Left lung (tissue), 10 donors: ENCODE measurements around the gene ETNK2. TPM values are rescaled to one million over a fixed set of nuclear protein-coding genes. Genes with fewer than 3 reads are reported as not detected.

ENCODE experiments used
- ATAC-seq: fragments of 200-7000 bp; cut with Tn5 transposase; one replicate; pipeline ENCODE4 v1.9.1; 2020; ENCODE audit warnings: moderate library complexity
- DNase-seq, 4 donors: peaks; one replicate each; pipeline ENCODE4 v3.0.0-alpha.2; 2013 to 2020
- H3K27ac ChIP-seq, 2 donors: fragments of 200-600 bp; sonication (generic) in 1 of 2; one replicate each; pipeline versions ENCODE4 v1.5.0 to v1.8.0; 2020 to 2021
- H3K27me3 ChIP-seq, 2 donors: fragments of 200-600 bp; sonication (generic) in 1 of 2; one replicate each; pipeline versions ENCODE4 v1.5.0 to v1.8.0; 2020 to 2021
- H3K36me3 ChIP-seq, 2 donors: fragments of 200-600 bp; sonication (generic) in 1 of 2; one replicate each; pipeline versions ENCODE4 v1.5.0 to v1.8.0; 2020 to 2021
- H3K4me1 ChIP-seq, 2 donors: fragments of 200-600 bp; one replicate each; pipeline ENCODE4 v1.8.0; 2021
- H3K4me3 ChIP-seq, 2 donors: fragments of 200-600 bp; sonication (generic) in 1 of 2; one replicate each; pipeline versions ENCODE4 v1.5.0 to v1.8.0; 2020 to 2021; ENCODE audit warnings: mild to moderate bottlenecking in 1 of 2
- H3K9me3 ChIP-seq, 2 donors: fragments of 200-600 bp; sonication (generic) in 1 of 2; one replicate each; pipeline versions ENCODE4 v1.5.0 to v1.8.0; 2020 to 2021
- intact Hi-C, 2 donors: fragments of 100-400 bp; cut with DNase I; formaldehyde crosslinking; loops; one replicate each; pipeline versions ENCODE4 v1.11.2 to v1.14.2; 2022
- polyA plus RNA-seq, 6 donors: library from polyadenylated mRNA; unstranded; fragments of 120-200 nt; gene quantifications; one replicate each; pipeline ENCODE4 v1.2.1, GENCODE V29; 2013; ENCODE audit not compliant: insufficient read length in 6 of 6
- total RNA-seq, 2 donors: library from RNA; stranded (reverse); fragmentation: NEBNext Ultra II Directional; extraction: Animal tissue kit (Norgen Biotek cat#: 25700); gene quantifications; one replicate each; pipeline ENCODE4 v1.2.1, GENCODE V29; 2021
- TF ChIP-seq, protein P1 (sequence below), 2 donors: fragments of 200-600 bp; sonication (generic) in 1 of 2; IDR thresholded peaks; one replicate each; pipeline versions ENCODE4 v1.5.0 to v1.8.0; 2021; ENCODE audit warnings: antibody characterized with exemption in 2 of 2
- donor health status: DM: no; HTN: yes; CAD: no.
- donor health status: DM: no; HTN: no; CAD: no.

The ETNK2 gene
- total and polyA plus RNA-seq, 8 donors = 2.6 to 13.2 (median 10.2) TPM

DNA sequence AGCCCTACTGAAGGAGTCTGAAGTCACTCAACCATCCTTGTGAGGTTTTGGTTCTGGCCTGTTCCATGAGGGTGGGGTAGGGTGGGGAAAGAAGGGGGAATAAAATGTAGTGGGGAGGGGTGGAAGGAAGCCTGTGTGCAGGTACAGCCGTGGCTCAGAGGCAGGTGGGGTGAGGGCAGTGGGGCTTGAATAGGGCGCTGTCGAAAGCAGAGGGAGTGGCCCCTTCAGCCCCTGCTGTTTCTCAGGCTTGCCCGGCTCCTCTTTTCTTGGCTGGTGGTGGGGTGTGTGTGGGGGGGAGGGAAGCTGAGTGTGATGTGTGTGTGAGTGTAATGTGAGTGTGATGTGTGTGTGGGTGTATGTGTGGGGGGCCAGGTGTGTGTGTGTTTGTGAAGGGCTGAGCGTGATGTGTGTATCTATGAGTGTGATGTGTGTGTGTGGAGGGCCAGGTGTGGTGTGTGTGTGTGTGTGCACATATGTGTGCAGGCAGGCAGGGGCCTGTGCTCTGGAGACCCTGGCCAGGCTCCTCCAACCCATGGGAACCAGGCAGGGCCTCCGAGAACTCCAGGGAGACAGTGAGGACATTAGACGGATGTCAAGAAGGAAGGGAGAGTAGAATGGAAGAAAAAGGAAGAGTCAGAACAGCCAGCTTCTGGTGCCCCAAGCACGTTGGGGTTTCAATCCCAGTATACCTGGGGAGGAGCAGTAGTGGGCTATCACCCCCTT lies 69.9 kb downstream of the ETNK2 start:
- H3K4me1 ChIP-seq = peaks cover 49 to 73% of the 10 kb centered on the region in 2 donors
- intact Hi-C loops = no loop called here
- DNase-seq (peak in 1 of 4 donors; percentile 27), ATAC-seq (no peak)
- TF ChIP-seq, protein P1, sequence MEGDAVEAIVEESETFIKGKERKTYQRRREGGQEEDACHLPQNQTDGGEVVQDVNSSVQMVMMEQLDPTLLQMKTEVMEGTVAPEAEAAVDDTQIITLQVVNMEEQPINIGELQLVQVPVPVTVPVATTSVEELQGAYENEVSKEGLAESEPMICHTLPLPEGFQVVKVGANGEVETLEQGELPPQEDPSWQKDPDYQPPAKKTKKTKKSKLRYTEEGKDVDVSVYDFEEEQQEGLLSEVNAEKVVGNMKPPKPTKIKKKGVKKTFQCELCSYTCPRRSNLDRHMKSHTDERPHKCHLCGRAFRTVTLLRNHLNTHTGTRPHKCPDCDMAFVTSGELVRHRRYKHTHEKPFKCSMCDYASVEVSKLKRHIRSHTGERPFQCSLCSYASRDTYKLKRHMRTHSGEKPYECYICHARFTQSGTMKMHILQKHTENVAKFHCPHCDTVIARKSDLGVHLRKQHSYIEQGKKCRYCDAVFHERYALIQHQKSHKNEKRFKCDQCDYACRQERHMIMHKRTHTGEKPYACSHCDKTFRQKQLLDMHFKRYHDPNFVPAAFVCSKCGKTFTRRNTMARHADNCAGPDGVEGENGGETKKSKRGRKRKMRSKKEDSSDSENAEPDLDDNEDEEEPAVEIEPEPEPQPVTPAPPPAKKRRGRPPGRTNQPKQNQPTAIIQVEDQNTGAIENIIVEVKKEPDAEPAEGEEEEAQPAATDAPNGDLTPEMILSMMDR (IDR thresholded peaks at IDR 0.05) = no peak
- H3K27me3 ChIP-seq = peaks cover 0 to 1% of the 10 kb centered on the region in 2 donors
- H3K27ac ChIP-seq = peak overlapping the region in 1 of 2 donors; percentile 67
- no peak overlapping the region for H3K4me3 ChIP-seq
- H3K36me3 ChIP-seq = no peaks in the 10 kb centered on the region
- no peaks in the 10 kb centered on the region for H3K9me3 ChIP-seq

GRCh38 chr1:204081164-204081790 lies 70.6 kb downstream of the ETNK2 start:
- Histone ChIP-seq H3K27ac (peak overlapping the region; percentile 62 to 67), H3K36me3 (no peaks in the 10 kb centered on the region), H3K9me3 (no peaks in the 10 kb centered on the region), H3K4me3 (no peak overlapping the region), H3K4me1 (peaks cover 56 to 76% of the 10 kb centered on the region in 2 donors), H3K27me3 (peaks cover 0 to 8% of the 10 kb centered on the region in 2 donors)
- TF ChIP-seq, protein P1 (IDR thresholded peaks at IDR 0.05) = no peak
- intact Hi-C loops = no loop called here
- DNase-seq (peak in 1 of 4 donors; percentile 25), ATAC-seq (no peak)

Other genes starting within 250 kb of the ETNK2 start
- gene SOX13, start 78.9 kb downstream of the ETNK2 start, total RNA-seq = 10 to 100 TPM; 41.7 to 45.0 TPM
- 10 to 100 TPM; 45.4 to 62.8 (median 50.2) TPM for gene SOX13, start 78.9 kb downstream of the ETNK2 start, polyA plus RNA-seq
- gene REN, start 14.3 kb upstream of the ETNK2 start, total RNA-seq = 1 to 10 TPM in 1 of 2 donors, under 1 TPM in 1; 0.18 to 2.4 TPM
- under 1 TPM in 5 of 6 donors, not detected in 1; 0.10 to 0.59 (median 0.20) TPM for gene REN, start 14.3 kb upstream of the ETNK2 start, polyA plus RNA-seq
- 1 to 10 TPM in 1 of 2 donors, not detected in 1; 1.5 TPM for gene KISS1, start 44.4 kb upstream of the ETNK2 start, total RNA-seq
- 1 to 10 TPM in 1 of 6 donors, under 1 TPM in 2, not detected in 3; 0.38 to 2.3 (median 0.38) TPM for gene KISS1, start 44.4 kb upstream of the ETNK2 start, polyA plus RNA-seq
- 10 to 100 TPM in 1 of 2 donors, 1 to 10 TPM in 1; 9.5 to 22.6 TPM for gene GOLT1A, start 61.9 kb upstream of the ETNK2 start, total RNA-seq
- gene GOLT1A, start 61.9 kb upstream of the ETNK2 start, polyA plus RNA-seq = 10 to 100 TPM in 1 of 6 donors, 1 to 10 TPM in 5; 4.4 to 10.2 (median 8.8) TPM
- gene PLEKHA6, start 207.9 kb upstream of the ETNK2 start, total RNA-seq = 10 to 100 TPM in 1 of 2 donors, 1 to 10 TPM in 1; 5.1 to 14.0 TPM
- 10 to 100 TPM; 13.1 to 24.4 (median 16.6) TPM for gene PLEKHA6, start 207.9 kb upstream of the ETNK2 start, polyA plus RNA-seq